HG02610 (cell line): ENCODE measurements around the gene GCN1.
"Not testable (repeated sequence)": the region's sequence is repeated elsewhere in the genome, so short reads cannot be mapped to it uniquely, and the experiment has no call there.

Source experiments
- ATAC-seq: cut with Tn5 transposase; IDR thresholded peaks from one replicate; pipeline ENCODE4 v1.9.1; 2021; ENCODE audit warnings: mild to moderate bottlenecking, moderate library complexity; ENCODE audit not compliant: unreplicated experiment

The GCN1 gene

GRCh38 chr12:120194534-120195395 lies at the start of gene GCN1:
Gene GCN1, minus strand, starts transcription at chr12:120194715. Its CDS starts 18 bp downstream, at chr12:120194697.
- peak; percentile 84 for ATAC-seq

- no peak for ATAC-seq
Measured at GRCh38 chr12:120242971-120243699, 48.6 kb upstream of the GCN1 start.

DNA sequence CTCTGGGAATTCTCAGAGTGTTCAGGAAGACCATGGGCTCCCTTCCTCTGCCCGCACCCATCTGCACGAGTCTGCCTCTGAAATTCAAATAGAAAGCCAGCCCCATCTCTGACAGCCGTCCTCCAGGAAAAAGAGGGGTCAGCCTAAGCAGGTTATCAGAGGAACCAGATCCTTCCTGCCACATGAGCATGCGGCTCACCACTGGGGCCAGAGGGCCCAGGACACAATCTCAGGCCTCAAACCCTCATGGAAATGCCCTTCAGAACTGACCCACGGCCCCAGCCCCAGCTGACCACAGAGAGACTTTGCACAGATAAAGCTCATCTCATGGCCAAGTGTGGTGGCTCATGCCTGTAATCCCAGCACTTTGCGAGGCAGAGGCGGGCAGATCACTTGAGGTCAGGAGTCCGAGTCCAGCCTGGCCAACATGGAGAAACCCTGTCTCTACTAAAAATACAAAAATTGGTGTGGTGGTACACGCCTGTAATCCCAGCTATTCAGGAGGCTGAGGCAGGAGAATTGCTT lies 47.8 kb upstream of the GCN1 start:
- ATAC-seq: no peak

GRCh38 chr12:120241561-120242274 lies 47.2 kb upstream of the GCN1 start:
- no peak for ATAC-seq

- no peak for ATAC-seq
Measured at GRCh38 chr12:120240495-120240833, 45.9 kb upstream of the GCN1 start.

DNA sequence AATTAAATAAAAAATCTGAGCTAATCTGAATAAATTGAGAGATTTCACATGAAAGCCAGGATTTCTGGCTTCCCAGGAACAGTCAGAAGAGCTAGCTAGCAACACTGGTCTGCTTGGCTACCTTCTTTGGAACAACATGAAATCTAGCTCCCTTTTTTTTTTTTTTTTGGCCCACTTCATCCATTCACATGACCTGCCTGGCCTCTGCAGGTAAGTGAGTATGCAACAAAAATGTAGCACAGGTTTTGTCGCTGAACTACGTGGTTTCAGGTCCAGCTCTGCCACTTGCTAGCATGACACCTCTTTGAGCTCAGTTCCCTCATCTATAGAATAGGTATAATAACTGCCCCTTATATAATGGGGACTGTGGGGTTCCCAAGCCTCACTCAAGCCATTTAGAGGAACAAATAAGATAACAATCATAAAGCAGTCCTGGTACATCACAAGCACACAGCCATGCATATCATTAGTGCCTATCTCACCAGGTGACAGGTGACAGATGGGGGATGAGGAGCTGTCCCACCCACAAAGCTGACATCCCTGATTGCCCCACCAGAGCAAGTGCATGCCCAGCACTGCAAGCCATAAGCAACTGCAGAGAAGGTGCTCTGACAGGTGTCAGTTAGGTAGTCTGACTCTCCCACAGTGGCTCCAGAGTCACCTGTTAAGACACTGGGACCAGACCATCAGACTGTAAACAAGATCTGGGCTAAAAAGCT lies 45.4 kb upstream of the GCN1 start:
- no peak for ATAC-seq

- ATAC-seq: no peak
Measured at GRCh38 chr12:120238839-120239445, 44.4 kb upstream of the GCN1 start.

DNA sequence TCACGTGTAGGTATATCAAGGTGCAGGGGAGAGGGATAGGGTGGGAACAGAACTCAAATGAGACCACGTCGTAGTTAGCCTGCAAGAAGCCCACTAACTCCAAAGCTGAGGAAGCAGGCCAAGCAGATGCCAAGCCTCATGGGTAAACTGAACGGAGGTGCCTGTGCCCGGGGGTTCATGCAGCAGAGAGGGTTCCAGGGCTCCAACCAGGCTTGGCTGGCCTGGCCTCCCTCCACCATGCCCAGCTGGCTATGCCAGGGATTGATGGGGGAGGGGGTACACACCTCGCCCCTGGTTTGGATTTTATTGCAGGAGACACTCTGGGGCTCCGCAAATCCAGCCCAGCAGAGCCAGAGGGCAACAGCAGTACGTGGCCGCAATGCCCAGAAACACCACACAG lies 43.7 kb upstream of the GCN1 start:
- ATAC-seq: no peak

DNA sequence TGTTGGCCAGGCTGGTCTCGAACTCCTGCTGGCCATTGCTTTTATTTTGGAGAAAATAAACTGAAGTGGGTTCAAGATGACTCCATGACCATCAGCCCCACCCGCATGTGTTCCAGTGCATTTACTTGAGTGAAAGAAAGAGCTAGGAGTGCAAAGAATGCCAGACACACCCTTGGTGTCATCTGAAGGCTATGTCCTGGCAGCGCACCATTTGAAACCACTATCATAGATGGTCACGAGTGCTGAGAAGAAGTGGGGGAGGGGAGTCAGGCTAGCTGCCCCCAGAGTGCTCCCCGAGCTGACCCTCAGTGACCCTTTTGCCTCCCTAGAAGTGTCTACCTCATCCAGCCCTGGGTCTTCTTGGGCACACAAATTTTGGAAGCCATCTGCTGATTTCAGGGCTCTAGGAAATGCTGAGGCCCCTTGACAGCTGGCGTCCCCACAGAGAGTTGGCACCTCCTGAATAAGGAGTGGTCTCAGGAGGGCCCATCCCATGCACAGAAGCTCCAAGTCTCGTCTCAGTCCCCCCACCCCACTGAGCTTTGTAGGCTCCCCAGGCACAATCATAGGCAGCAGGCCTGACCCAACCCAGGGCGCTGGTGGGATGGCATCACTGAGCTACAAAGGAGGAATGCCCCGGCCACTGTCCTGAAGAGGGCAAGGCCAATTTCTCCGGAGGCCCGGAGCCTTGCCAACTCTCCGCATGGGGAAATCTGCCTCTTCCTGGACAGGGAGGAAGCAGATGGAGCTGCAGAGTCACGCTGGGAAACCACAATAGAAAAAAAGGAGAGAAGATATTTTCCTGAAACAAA lies 43.1 kb upstream of the GCN1 start:
- no peak for ATAC-seq

- not testable (repeated sequence) for ATAC-seq
Measured at GRCh38 chr12:120236809-120237208, 42.3 kb upstream of the GCN1 start.

- no peak for ATAC-seq
Measured at GRCh38 chr12:120235369-120236323, 41.1 kb upstream of the GCN1 start.

GRCh38 chr12:120234643-120235368 lies 40.3 kb upstream of the GCN1 start:
- ATAC-seq: no peak

GRCh38 chr12:120231316-120232011 lies 36.9 kb upstream of the GCN1 start:
- no peak for ATAC-seq

DNA sequence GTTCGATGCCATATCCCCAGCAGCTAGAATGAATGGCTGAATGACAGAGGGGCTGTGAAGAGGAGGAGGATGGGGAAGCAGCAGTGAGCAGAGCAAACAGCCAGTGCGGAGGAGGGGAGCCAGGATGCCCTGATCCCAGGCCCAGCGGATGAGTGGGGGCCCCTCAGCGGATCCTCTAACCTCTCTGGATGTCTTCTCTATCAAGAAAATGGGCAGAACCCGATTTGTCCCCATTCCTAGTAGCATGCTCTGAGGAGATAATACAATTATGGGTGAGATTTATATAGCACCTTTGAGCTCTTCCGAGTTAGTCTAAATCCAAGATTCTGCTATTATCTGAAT lies 36.4 kb upstream of the GCN1 start:
- no peak for ATAC-seq

GRCh38 chr12:120230326-120230973 lies 35.9 kb upstream of the GCN1 start:
- ATAC-seq: no peak

- no peak for ATAC-seq
Measured at GRCh38 chr12:120229487-120230325, 35.2 kb upstream of the GCN1 start.
